H7 (cell line): Measurements from ENCODE around the gene ALDH1L1. TPM values are rescaled to one million over a fixed set of nuclear protein-coding genes. Genes with fewer than 3 reads are reported as not detected.

ENCODE experiments used
- DNase-seq: peaks from one replicate; pipeline ENCODE4 v3.0.0; 2012
- H3K27me3 ChIP-seq: 2 replicates; pipeline ENCODE4 v1.6.0; 2011; ENCODE audit warnings: mild to moderate bottlenecking, low read length; ENCODE audit not compliant: control insufficient read depth, insufficient read depth
- H3K36me3 ChIP-seq: replicated peaks from 2 replicates; pipeline ENCODE4 v1.5.1; 2011; ENCODE audit warnings: low read length; ENCODE audit not compliant: control insufficient read depth, insufficient read depth
- H3K4me3 ChIP-seq: 2 replicates; pipeline ENCODE4 v1.5.1; 2011; ENCODE audit warnings: low read depth, mild to moderate bottlenecking, control low read depth, low read length, moderate library complexity; ENCODE audit not compliant: insufficient read depth
- total RNA-seq: library from RNA; depleted of rRNA; stranded (reverse); fragments of >200 nt; shearing (Covaris generic); gene quantifications from 2 replicates; pipeline ENCODE4 v1.2.3, GENCODE V29; 2014

The ALDH1L1 gene
- total RNA-seq, 1 experiment from 2014 or later = 0.28 TPM

GRCh38 chr3:126170073-126170777 is 10.2 kb downstream of the ALDH1L1 start:
- no peak overlapping the region for H3K4me3 ChIP-seq
- DNase-seq = no peak
- no peaks in the 10 kb centered on the region for H3K36me3 ChIP-seq
- no peaks in the 10 kb centered on the region for H3K27me3 ChIP-seq

GRCh38 chr3:126167566-126167965 is 12.8 kb downstream of the ALDH1L1 start:
- H3K27me3 ChIP-seq = no peaks in the 10 kb centered on the region
- no peak for DNase-seq
- H3K36me3 ChIP-seq = no peaks in the 10 kb centered on the region
- H3K4me3 ChIP-seq = no peak overlapping the region

GRCh38 chr3:126166009-126166408 is 14.4 kb downstream of the ALDH1L1 start:
- no peak for DNase-seq
- Histone ChIP-seq H3K36me3 (no peaks in the 10 kb centered on the region), H3K27me3 (no peaks in the 10 kb centered on the region), H3K4me3 (no peak overlapping the region)

- H3K4me3 ChIP-seq = no peak overlapping the region
- no peak for DNase-seq
Observed at GRCh38 chr3:126161309-126161708, 19.1 kb downstream of the ALDH1L1 start.

GRCh38 chr3:126160243-126161210 is 19.9 kb downstream of the ALDH1L1 start:
- no peak for DNase-seq
- Histone ChIP-seq H3K36me3 (no peaks in the 10 kb centered on the region), H3K4me3 (no peak overlapping the region), H3K27me3 (no peaks in the 10 kb centered on the region)

More at GRCh38 chr3:126161309-126161708, 19.1 kb downstream of the ALDH1L1 start:
- H3K36me3 ChIP-seq = no peaks in the 10 kb centered on the region
- H3K27me3 ChIP-seq = no peaks in the 10 kb centered on the region

- no peak for DNase-seq
- H3K36me3 ChIP-seq = no peaks in the 10 kb centered on the region
- no peak overlapping the region for H3K4me3 ChIP-seq
- no peaks in the 10 kb centered on the region for H3K27me3 ChIP-seq
Observed at GRCh38 chr3:126159476-126159875, 20.9 kb downstream of the ALDH1L1 start.

- Histone ChIP-seq H3K4me3 (no peak overlapping the region), H3K27me3 (no peaks in the 10 kb centered on the region), H3K36me3 (no peaks in the 10 kb centered on the region)
- no peak for DNase-seq
Observed at GRCh38 chr3:126158912-126159454, 21.4 kb downstream of the ALDH1L1 start.

- no peaks in the 10 kb centered on the region for H3K36me3 ChIP-seq
- H3K4me3 ChIP-seq = no peak overlapping the region
- DNase-seq = no peak
- no peaks in the 10 kb centered on the region for H3K27me3 ChIP-seq
Observed at GRCh38 chr3:126158016-126158911, 22.1 kb downstream of the ALDH1L1 start.

GRCh38 chr3:126157083-126157768 is 23.2 kb downstream of the ALDH1L1 start:
- Histone ChIP-seq H3K4me3 (no peak overlapping the region), H3K27me3 (no peaks in the 10 kb centered on the region), H3K36me3 (no peaks in the 10 kb centered on the region)
- DNase-seq = no peak

GRCh38 chr3:126156468-126156867 is 23.9 kb downstream of the ALDH1L1 start:
- no peaks in the 10 kb centered on the region for H3K27me3 ChIP-seq
- H3K36me3 ChIP-seq = no peaks in the 10 kb centered on the region
- H3K4me3 ChIP-seq = no peak overlapping the region
- peak; percentile 67 for DNase-seq

GRCh38 chr3:126155819-126156218 is 24.6 kb downstream of the ALDH1L1 start:
- no peak for DNase-seq
- Histone ChIP-seq H3K36me3 (no peaks in the 10 kb centered on the region), H3K4me3 (no peak overlapping the region), H3K27me3 (no peaks in the 10 kb centered on the region)

- no peak for DNase-seq
- H3K36me3 ChIP-seq = no peaks in the 10 kb centered on the region
- H3K27me3 ChIP-seq = no peaks in the 10 kb centered on the region
- H3K4me3 ChIP-seq = no peak overlapping the region
Observed at GRCh38 chr3:126155280-126155640, 25.1 kb downstream of the ALDH1L1 start.

- no peak overlapping the region for H3K4me3 ChIP-seq
- no peak for DNase-seq
Observed at GRCh38 chr3:126154391-126155279, 25.8 kb downstream of the ALDH1L1 start.

More at GRCh38 chr3:126154391-126155279, 25.8 kb downstream of the ALDH1L1 start:
- Histone ChIP-seq H3K27me3 (no peaks in the 10 kb centered on the region), H3K36me3 (no peaks in the 10 kb centered on the region)
